Endodermal cell (in vitro differentiated cells): Measurements from ENCODE around the gene FGFR2. TPM values are rescaled to one million over a fixed set of nuclear protein-coding genes. Genes with fewer than 3 reads are reported as not detected.

Experiments
- DNase-seq: peaks from one replicate; pipeline ENCODE4 v3.0.0-alpha.2; 2017
- H3K27ac ChIP-seq: 2 replicates; pipeline ENCODE4 v1.5.1; 2013; ENCODE audit warnings: mild to moderate bottlenecking, low read depth, low read length, moderate library complexity
- H3K27me3 ChIP-seq: 2 replicates; pipeline ENCODE4 v1.6.1; 2013; ENCODE audit warnings: mild to moderate bottlenecking, low read length, moderate library complexity; ENCODE audit not compliant: insufficient read depth, control insufficient read depth, poor library complexity, severe bottlenecking
- H3K36me3 ChIP-seq: 2 replicates; pipeline ENCODE4 v1.7.0; 2013; ENCODE audit warnings: mild to moderate bottlenecking, low read length, moderate library complexity; ENCODE audit not compliant: control insufficient read depth, insufficient read depth
- H3K4me1 ChIP-seq: one replicate; pipeline ENCODE4 v1.7.0; 2013; ENCODE audit warnings: low read length; ENCODE audit not compliant: control insufficient read depth, insufficient read depth
- H3K4me3 ChIP-seq: 2 replicates; pipeline ENCODE4 v1.5.1; 2013; ENCODE audit warnings: mild to moderate bottlenecking, low read length, moderate library complexity
- H3K9ac ChIP-seq: 2 replicates; pipeline ENCODE4 v1.6.1; 2013; ENCODE audit warnings: mild to moderate bottlenecking, low read length, moderate library complexity; ENCODE audit not compliant: poor library complexity, severe bottlenecking; ENCODE audit errors: extremely low read depth
- H3K9me3 ChIP-seq: 2 replicates; pipeline ENCODE4 v1.6.1; 2013; ENCODE audit warnings: mild to moderate bottlenecking, low read length, moderate library complexity; ENCODE audit not compliant: control insufficient read depth
- H3K27ac Mint-ChIP-seq: 2 replicates; pipeline ENCODE4 v1.8.0; 2020; ENCODE audit warnings: mixed read lengths
- H3K27me3 Mint-ChIP-seq: 2 replicates; pipeline ENCODE4 v1.8.0; 2021; ENCODE audit warnings: mild to moderate bottlenecking, mixed read lengths; ENCODE audit not compliant: insufficient read depth
- H3K36me3 Mint-ChIP-seq: 2 replicates; pipeline ENCODE4 v1.8.0; 2020; ENCODE audit warnings: low read depth, mixed read lengths
- H3K4me1 Mint-ChIP-seq: 2 replicates; pipeline ENCODE4 v1.8.0; 2020; ENCODE audit warnings: mixed read lengths
- H3K4me3 Mint-ChIP-seq: 2 replicates; pipeline ENCODE4 v1.8.0; 2020; ENCODE audit warnings: mild to moderate bottlenecking, moderate library complexity, mixed read lengths
- H3K9me3 Mint-ChIP-seq: 2 replicates; pipeline ENCODE4 v1.8.0; 2020; ENCODE audit warnings: mild to moderate bottlenecking, mixed read lengths
- WGBS, 2 experiments: methylation state at CpG; one replicate each; pipeline versions ENCODE4 v1.1.5 to v1.1.7; 2013; ENCODE audit warnings: missing lambda C conversion rate in 2 of 2, mixed read lengths in 1 of 2; ENCODE audit not compliant: insufficient coverage in 1 of 2, insufficient read length in 1 of 2; 5-methylcytosine and 5-hydroxymethylcytosine counted together
- total RNA-seq, 2 donors: library from RNA; stranded (reverse); fragmentation: NEBNext Ultra II Directional in 1 of 2; extraction: Animal tissue kit (Norgen Biotek cat#: 25700) in 1 of 2; gene quantifications; 2 replicates in 1 of 2; 3 replicates in 1 of 2; pipeline ENCODE4 v1.2.1, GENCODE V29; 2021
- TF ChIP-seq, protein P1 (sequence below): fragments of 200-600 bp; sonication (generic); conservative IDR thresholded peaks from 2 replicates; pipeline ENCODE4 v1.5.0; 2021; ENCODE audit warnings: antibody characterized with exemption, mild to moderate bottlenecking

Gene FGFR2
- total RNA-seq, 2 donors from 2014 or later = 56.5 to 77.0 TPM

DNA sequence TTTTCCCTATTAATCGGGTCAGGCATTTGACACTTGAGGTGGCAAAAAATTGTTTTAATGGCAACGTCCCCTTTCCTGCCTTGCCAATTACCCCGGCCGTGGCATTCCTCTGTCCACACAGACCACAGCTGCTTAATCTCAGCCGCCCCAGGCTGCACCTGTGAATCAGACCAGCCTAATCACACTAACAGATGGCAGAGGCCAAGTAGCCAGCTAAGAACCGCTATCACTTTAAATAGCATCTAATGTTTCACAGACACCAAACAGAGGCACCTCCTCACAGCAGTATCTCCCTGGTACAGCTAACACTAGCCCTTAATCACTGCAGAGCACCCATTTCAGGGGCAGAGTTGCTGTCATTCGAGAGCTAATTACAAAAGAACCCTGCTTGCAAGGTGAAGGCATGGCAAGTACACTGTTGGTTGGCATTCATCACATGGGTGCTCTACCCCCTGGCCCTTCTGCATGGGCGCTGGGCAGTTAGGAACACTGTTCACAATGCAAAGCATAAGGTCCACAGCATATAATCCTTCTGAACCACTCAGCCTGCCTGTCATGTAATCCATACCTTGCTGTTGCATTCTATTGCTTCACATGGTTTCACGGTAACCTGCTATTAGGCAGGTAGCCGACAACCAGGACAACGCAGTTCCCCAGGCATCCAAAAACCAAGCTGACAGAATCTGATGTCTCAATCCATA lies 38.8 kb downstream of the FGFR2 start:
- no peaks in the 10 kb centered on the region for H3K27me3 ChIP-seq
- Mint-ChIP-seq H3K36me3 (peaks cover 54% of the 10 kb centered on the region), H3K9me3 (no peaks in the 10 kb centered on the region), H3K27me3 (no peaks in the 10 kb centered on the region), H3K4me3 (no peak overlapping the region), H3K4me1 (peaks cover 15% of the 10 kb centered on the region), H3K27ac (no peak overlapping the region)
- H3K4me3 ChIP-seq = no peak overlapping the region
- DNase-seq = no peak
- no peaks in the 10 kb centered on the region for H3K9me3 ChIP-seq
- TF ChIP-seq, protein P1, sequence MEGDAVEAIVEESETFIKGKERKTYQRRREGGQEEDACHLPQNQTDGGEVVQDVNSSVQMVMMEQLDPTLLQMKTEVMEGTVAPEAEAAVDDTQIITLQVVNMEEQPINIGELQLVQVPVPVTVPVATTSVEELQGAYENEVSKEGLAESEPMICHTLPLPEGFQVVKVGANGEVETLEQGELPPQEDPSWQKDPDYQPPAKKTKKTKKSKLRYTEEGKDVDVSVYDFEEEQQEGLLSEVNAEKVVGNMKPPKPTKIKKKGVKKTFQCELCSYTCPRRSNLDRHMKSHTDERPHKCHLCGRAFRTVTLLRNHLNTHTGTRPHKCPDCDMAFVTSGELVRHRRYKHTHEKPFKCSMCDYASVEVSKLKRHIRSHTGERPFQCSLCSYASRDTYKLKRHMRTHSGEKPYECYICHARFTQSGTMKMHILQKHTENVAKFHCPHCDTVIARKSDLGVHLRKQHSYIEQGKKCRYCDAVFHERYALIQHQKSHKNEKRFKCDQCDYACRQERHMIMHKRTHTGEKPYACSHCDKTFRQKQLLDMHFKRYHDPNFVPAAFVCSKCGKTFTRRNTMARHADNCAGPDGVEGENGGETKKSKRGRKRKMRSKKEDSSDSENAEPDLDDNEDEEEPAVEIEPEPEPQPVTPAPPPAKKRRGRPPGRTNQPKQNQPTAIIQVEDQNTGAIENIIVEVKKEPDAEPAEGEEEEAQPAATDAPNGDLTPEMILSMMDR = no peak
- no peak overlapping the region for H3K27ac ChIP-seq
- peaks cover 2% of the 10 kb centered on the region for H3K4me1 ChIP-seq
- no peak overlapping the region for H3K9ac ChIP-seq
- WGBS, 2 experiments = 92 to 93% methylated on average over 3 to 11 of the region's 11 CpGs
- peaks cover 34% of the 10 kb centered on the region for H3K36me3 ChIP-seq

DNA sequence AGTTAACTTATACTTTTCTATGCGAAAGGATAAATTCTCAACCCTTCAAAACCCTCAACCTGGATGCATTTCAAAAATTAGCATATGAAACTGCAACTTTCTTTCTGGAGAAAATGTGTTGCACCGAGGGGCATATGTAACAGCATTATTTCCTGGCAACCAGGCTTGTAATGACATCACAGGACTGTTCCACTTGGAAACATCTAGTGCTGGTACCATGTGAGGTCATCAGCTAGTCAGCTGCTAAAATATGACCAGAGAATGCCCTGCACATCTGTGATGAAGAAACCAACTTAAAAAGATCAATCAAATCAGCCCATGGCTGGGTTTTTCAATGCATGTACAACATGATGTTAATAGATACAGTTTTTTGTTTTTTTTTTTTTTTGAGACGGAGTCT lies 40.0 kb downstream of the FGFR2 start:
- Mint-ChIP-seq H3K9me3 (no peaks in the 10 kb centered on the region), H3K4me3 (no peak overlapping the region), H3K27me3 (no peaks in the 10 kb centered on the region), H3K27ac (no peak overlapping the region), H3K36me3 (peaks cover 42% of the 10 kb centered on the region), H3K4me1 (peaks cover 23% of the 10 kb centered on the region)
- H3K4me3 ChIP-seq = no peak overlapping the region
- H3K9ac ChIP-seq = no peak overlapping the region
- no peaks in the 10 kb centered on the region for H3K9me3 ChIP-seq
- peaks cover 9% of the 10 kb centered on the region for H3K4me1 ChIP-seq
- WGBS, 2 experiments = 90 to 100% methylated on average over 2 of the region's 3 CpGs
- peaks cover 22% of the 10 kb centered on the region for H3K36me3 ChIP-seq
- no peak for DNase-seq
- TF ChIP-seq, protein P1 = no peak
- no peaks in the 10 kb centered on the region for H3K27me3 ChIP-seq
- no peak overlapping the region for H3K27ac ChIP-seq

DNA sequence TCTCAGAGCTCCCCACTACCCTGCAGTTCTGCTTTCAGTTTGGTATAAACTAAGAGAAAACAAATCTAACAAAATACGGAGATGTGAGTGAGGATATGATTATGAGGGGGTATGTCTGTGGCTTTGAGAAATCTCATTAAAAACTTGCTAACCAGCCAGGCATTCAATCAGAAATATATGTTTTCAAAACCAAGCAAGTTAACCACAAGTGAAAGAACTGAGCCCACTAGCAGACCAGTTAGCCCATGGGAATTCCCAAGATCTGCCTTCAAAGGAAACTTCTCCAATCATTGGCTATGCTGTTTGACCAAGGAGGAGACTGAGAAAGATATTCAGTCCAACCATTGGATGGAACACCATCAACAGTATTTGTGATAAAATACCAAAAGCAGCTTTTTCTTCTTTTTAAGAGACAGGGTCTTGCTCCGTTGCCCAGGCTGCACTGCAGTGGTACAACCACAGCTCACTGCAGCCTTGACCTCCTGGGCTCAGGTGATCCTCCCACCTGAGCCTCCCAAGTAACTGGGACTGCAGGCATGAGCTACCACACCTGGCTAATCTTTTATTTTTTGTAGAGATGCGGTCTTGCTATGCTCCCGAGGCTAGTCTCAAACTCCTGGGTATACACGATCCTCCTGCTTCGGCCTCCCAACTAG lies 41.2 kb downstream of the FGFR2 start:
- Mint-ChIP-seq H3K9me3 (no peaks in the 10 kb centered on the region), H3K27ac (no peak overlapping the region), H3K4me3 (no peak overlapping the region), H3K4me1 (peaks cover 28% of the 10 kb centered on the region), H3K27me3 (no peaks in the 10 kb centered on the region), H3K36me3 (peaks cover 44% of the 10 kb centered on the region)
- Histone ChIP-seq H3K9me3 (no peaks in the 10 kb centered on the region), H3K9ac (no peak overlapping the region), H3K27me3 (no peaks in the 10 kb centered on the region), H3K4me1 (peaks cover 14% of the 10 kb centered on the region), H3K27ac (no peak overlapping the region), H3K4me3 (no peak overlapping the region), H3K36me3 (peaks cover 14% of the 10 kb centered on the region)
- WGBS, 2 experiments = 94 to 95% methylated on average over 5 to 6 of the region's 6 CpGs
- DNase-seq = no peak
- TF ChIP-seq, protein P1 = no peak
